MCF 10A (cell line): ENCODE data around the gene KIAA0513. TPM values are rescaled to one million over a fixed set of nuclear protein-coding genes. Genes with fewer than 3 reads are reported as not detected.

Experiments used
- BruUV-seq: library from RNA; stranded (reverse); fragments of 400-500 nt; replicated peaks from 2 replicates; lab custom pipeline; 2021; lab: Mats Ljungman, UMichigan
- CTCF ChIA-PET: fragments of 300-600 bp; sonication (Branson Sonifier 250); formaldehyde crosslinking; extraction: SDS; loops from one replicate; lab custom pipeline; 2021; ENCODE audit warnings: antibody characterized with exemption, inconsistent platforms; lab: Yijun Ruan, JAX
- POLR2A ChIA-PET: fragments of 300-600, 350-650 bp; sonication (Branson Sonifier 250); formaldehyde crosslinking; extraction: SDS; loops from one replicate; lab custom pipeline; 2020; ENCODE audit warnings: antibody characterized with exemption, inconsistent platforms; lab: Yijun Ruan, JAX
- DNase-seq: peaks from one replicate; pipeline ENCODE4 v3.0.0-alpha.2; 2018; ENCODE audit not compliant: unreplicated experiment
- H3K27ac Mint-ChIP-seq: one replicate; pipeline ENCODE4 v1.8.0; 2022; ENCODE audit warnings: mild to moderate bottlenecking, low read depth, mixed read lengths; ENCODE audit not compliant: unreplicated experiment
- H3K27me3 Mint-ChIP-seq: one replicate; pipeline ENCODE4 v1.8.0; 2022; ENCODE audit warnings: mixed read lengths; ENCODE audit not compliant: insufficient read depth, unreplicated experiment
- H3K36me3 Mint-ChIP-seq: one replicate; pipeline ENCODE4 v1.8.0; 2022; ENCODE audit warnings: mild to moderate bottlenecking, moderate library complexity, mixed read lengths; ENCODE audit not compliant: insufficient read depth, unreplicated experiment
- H3K4me1 Mint-ChIP-seq: one replicate; pipeline ENCODE4 v1.8.0; 2022; ENCODE audit warnings: mixed read lengths; ENCODE audit not compliant: insufficient read depth, unreplicated experiment
- H3K4me3 Mint-ChIP-seq: one replicate; pipeline ENCODE4 v1.8.0; 2022; ENCODE audit warnings: mild to moderate bottlenecking, moderate library complexity, mixed read lengths; ENCODE audit not compliant: unreplicated experiment
- H3K9me3 Mint-ChIP-seq: one replicate; pipeline ENCODE4 v1.8.0; 2022; ENCODE audit warnings: mixed read lengths; ENCODE audit not compliant: unreplicated experiment
- intact Hi-C: fragments of 100-400 bp; cut with micrococcal nuclease; formaldehyde crosslinking; loops from 2 replicates; pipeline ENCODE4 v1.14.1; 2022
- total RNA-seq: library from RNA; stranded (reverse); gene quantifications from 2 replicates; pipeline ENCODE4 v1.2.3, GENCODE V29; 2022
- TF ChIP-seq, protein P1 (sequence below): fragments of 200-600 bp; IDR thresholded peaks from one replicate; pipeline ENCODE4 v1.8.0; 2022; ENCODE audit warnings: antibody characterized with exemption, mild to moderate bottlenecking; ENCODE audit not compliant: unreplicated experiment

The KIAA0513 gene
- total RNA-seq, 1 experiment from 2014 or later: 4.2 TPM

DNA sequence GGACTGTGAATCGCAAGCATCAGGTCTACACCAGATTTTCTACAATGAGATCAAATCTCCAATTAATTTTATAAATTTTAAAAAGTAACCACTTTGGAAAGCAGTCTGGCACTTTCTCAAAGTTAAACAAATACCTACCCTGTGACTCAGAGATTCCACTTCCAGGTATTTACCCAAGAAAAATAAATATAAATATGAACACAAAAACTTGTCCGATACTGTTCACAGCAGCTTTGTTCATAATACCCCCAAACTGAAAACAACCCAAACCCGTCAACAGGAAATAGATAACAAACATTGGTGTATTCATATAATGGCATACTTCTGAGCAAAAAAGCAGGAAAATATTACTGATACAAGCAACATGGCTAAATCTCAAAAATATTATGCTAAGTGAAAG lies 28.4 kb upstream of the KIAA0513 start:
- POLR2A ChIA-PET: interaction anchor here (0.7 to 10.7 kb wide), 10 partner anchors 9 to 614 kb away, joined by 3 to 336 read pairs (median 4); partner anchors contain the start of genes GSE1, KIAA0513 and ZDHHC7
- peak overlapping the region; percentile 91 for H3K27ac Mint-ChIP-seq
- TF ChIP-seq, protein P1, sequence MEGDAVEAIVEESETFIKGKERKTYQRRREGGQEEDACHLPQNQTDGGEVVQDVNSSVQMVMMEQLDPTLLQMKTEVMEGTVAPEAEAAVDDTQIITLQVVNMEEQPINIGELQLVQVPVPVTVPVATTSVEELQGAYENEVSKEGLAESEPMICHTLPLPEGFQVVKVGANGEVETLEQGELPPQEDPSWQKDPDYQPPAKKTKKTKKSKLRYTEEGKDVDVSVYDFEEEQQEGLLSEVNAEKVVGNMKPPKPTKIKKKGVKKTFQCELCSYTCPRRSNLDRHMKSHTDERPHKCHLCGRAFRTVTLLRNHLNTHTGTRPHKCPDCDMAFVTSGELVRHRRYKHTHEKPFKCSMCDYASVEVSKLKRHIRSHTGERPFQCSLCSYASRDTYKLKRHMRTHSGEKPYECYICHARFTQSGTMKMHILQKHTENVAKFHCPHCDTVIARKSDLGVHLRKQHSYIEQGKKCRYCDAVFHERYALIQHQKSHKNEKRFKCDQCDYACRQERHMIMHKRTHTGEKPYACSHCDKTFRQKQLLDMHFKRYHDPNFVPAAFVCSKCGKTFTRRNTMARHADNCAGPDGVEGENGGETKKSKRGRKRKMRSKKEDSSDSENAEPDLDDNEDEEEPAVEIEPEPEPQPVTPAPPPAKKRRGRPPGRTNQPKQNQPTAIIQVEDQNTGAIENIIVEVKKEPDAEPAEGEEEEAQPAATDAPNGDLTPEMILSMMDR: no peak
- no peaks in the 10 kb centered on the region for H3K9me3 Mint-ChIP-seq
- peak overlapping the region; percentile 48 for H3K4me3 Mint-ChIP-seq
- H3K27me3 Mint-ChIP-seq: no peaks in the 10 kb centered on the region
- CTCF ChIA-PET: interaction anchor here (0.7 to 1.8 kb wide), 5 partner anchors 11 to 273 kb away, joined by 3 to 7 read pairs (median 4); no protein-coding TSS in a partner anchor
- no TSS peak for BruUV-seq
- intact Hi-C loops: no loop called here
- H3K4me1 Mint-ChIP-seq: peaks cover 64% of the 10 kb centered on the region
- peak; percentile 41 for DNase-seq
- H3K36me3 Mint-ChIP-seq: peaks cover 35% of the 10 kb centered on the region

DNA sequence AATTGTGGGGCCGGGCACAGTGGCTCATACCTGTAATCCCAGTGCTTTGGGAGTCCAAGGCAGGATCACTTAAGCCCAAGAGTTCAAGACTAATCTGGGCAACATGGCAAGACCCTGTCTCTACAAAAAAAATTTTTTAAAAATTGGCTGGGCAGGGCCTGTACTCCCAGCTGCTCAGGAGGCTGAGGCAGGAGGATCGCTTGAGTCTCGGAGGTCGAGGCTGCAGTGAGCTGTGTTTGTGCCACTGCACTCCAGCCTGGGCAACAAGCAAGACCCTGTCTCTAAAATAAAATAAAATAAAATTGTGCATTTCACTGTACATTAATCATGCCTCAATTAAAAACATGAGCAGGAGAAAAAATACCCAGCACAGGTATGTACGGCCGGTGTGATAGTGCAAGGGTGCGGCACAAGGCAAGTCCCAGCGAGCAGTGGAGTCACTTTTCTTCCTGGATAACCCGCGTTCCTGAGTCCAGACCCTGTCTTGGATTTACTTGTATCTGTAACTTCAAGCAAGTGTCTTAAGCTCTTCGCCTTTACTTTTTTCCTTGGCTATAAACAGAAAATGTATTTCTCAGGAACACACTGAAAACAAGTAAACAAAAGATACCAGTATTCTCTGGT lies 27.6 kb upstream of the KIAA0513 start:
- H3K9me3 Mint-ChIP-seq: no peaks in the 10 kb centered on the region
- no peak for DNase-seq
- TF ChIP-seq, protein P1: no peak
- intact Hi-C loops: no loop called here
- no TSS peak for BruUV-seq
- peaks cover 64% of the 10 kb centered on the region for H3K4me1 Mint-ChIP-seq
- peak overlapping the region; percentile 54 for H3K4me3 Mint-ChIP-seq
- H3K27ac Mint-ChIP-seq: peak overlapping the region; percentile 91
- ChIA-PET CTCF (interaction anchor here (1.0 to 1.8 kb wide), 2 partner anchors 11 to 68 kb away, joined by 4 to 7 read pairs; no protein-coding TSS in a partner anchor), POLR2A (interaction anchor here (0.5 to 10.7 kb wide), 6 partner anchors 8 to 285 kb away, joined by 3 to 336 read pairs (median 6); partner anchors contain the start of genes KIAA0513 and ZDHHC7)
- H3K36me3 Mint-ChIP-seq: peaks cover 32% of the 10 kb centered on the region
- no peaks in the 10 kb centered on the region for H3K27me3 Mint-ChIP-seq

DNA sequence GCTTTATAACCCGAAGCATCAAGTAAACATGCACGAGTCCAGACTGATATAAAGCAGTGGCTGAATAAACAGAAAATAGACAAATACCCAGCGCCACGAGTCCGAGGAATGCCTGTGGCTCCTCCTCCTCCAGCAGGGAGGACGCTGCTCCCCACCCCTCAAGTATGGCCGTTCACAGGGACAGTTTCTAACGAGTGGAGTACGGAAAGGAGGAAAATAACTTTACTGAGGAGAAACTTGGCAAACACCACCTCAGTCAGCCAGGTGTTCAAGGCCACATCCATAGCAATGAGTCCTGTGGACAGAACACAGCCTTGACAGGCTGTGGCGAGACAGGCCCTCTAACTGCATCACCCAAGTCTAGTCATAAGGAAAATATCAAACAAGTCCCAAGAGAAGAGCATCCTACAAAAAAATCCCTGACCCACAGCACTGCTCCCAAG lies 25.5 kb upstream of the KIAA0513 start:
- intact Hi-C loops: no loop called here
- Mint-ChIP-seq H3K36me3 (peaks cover 26% of the 10 kb centered on the region), H3K9me3 (no peaks in the 10 kb centered on the region), H3K27ac (peak overlapping the region; percentile 93), H3K27me3 (no peaks in the 10 kb centered on the region), H3K4me1 (peaks cover 63% of the 10 kb centered on the region), H3K4me3 (peak overlapping the region; percentile 33)
- TF ChIP-seq, protein P1: no peak
- ChIA-PET POLR2A (interaction anchor here (0.7 to 10.7 kb wide), 6 partner anchors 7 to 187 kb away, joined by 3 to 336 read pairs (median 40); partner anchors contain the start of genes KIAA0513 and ZDHHC7), CTCF (no interaction called here)
- no peak for DNase-seq
- BruUV-seq: no TSS peak

DNA sequence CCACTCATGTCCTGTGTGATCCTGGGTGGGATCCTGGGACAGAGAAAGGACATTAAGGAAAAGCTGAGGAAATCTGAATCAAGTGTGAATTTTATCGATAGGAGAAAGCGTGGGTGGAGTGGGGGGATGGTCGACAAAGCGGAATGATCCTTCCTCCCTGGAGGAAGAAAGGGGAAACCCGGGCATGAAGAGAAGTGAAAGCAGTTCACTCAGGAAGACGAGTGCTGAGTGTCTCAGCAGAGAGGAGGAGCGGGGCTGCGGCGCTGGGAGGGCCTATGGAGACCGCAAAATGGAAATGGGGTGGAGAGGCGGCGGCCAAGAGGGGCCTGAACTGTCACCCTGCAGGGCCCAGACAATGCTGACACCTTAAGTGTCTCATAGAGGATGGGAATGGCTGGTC lies 25.0 kb upstream of the KIAA0513 start:
- peak overlapping the region; percentile 93 for H3K27ac Mint-ChIP-seq
- no TSS peak for BruUV-seq
- peak overlapping the region; percentile 33 for H3K4me3 Mint-ChIP-seq
- peaks cover 68% of the 10 kb centered on the region for H3K4me1 Mint-ChIP-seq
- H3K9me3 Mint-ChIP-seq: no peaks in the 10 kb centered on the region
- intact Hi-C loops: no loop called here
- no peak for DNase-seq
- H3K36me3 Mint-ChIP-seq: peaks cover 31% of the 10 kb centered on the region
- ChIA-PET POLR2A (interaction anchor here (6.6 kb wide), 1 partner anchor 24 kb away, joined by 71 read pairs; the partner anchor contains the start of gene KIAA0513), CTCF (no interaction called here)
- H3K27me3 Mint-ChIP-seq: no peaks in the 10 kb centered on the region
- TF ChIP-seq, protein P1: no peak
